IMR-90 (cell line): ENCODE results near the gene TSSK3. TPM values are rescaled to one million over a fixed set of nuclear protein-coding genes. Genes with fewer than 3 reads are reported as not detected.

ENCODE experiments used
- ATAC-seq: fragments of 200-7000 bp; cut with Tn5 transposase; 2 replicates; pipeline ENCODE4 v1.9.1; 2020; ENCODE audit warnings: low read depth, mild to moderate bottlenecking, moderate library complexity
- BruUV-seq: library from RNA; stranded (reverse); fragments of 400-500 nt; replicated peaks from 2 replicates; lab custom pipeline; 2021; lab: Mats Ljungman, UMichigan
- CTCF ChIA-PET: fragments of 300-600 bp; formaldehyde crosslinking; extraction: SDS; loops from one replicate; lab custom pipeline; 2021; ENCODE audit warnings: antibody characterized with exemption; lab: Yijun Ruan, JAX
- POLR2A ChIA-PET: fragments of 300-600 bp; sonication (Branson Sonifier 250); formaldehyde crosslinking; loops from one replicate; lab custom pipeline; 2022; ENCODE audit warnings: antibody characterized with exemption; ENCODE audit not compliant: unreplicated experiment; lab: Charles Lee
- DNase-seq: peaks from one replicate; pipeline ENCODE4 v3.0.0; 2013
- H2AFZ ChIP-seq: replicated peaks from 2 replicates; pipeline ENCODE3; 2013; ENCODE audit warnings: low read length, mild to moderate bottlenecking; ENCODE audit not compliant: poor library complexity
- H2AK5ac ChIP-seq: 2 replicates; pipeline ENCODE4 v1.6.1; 2013; ENCODE audit warnings: low read depth, low read length, inconsistent platforms
- H2AK9ac ChIP-seq: replicated peaks from 2 replicates; pipeline ENCODE3; 2013; ENCODE audit warnings: mild to moderate bottlenecking, low read depth, low read length, moderate library complexity; ENCODE audit not compliant: poor library complexity
- H2BK120ac ChIP-seq: 2 replicates; pipeline ENCODE4 v1.6.1; 2013; ENCODE audit warnings: low read depth, low read length, inconsistent platforms
- H2BK15ac ChIP-seq: 3 replicates; pipeline ENCODE4 v1.6.1; 2013; ENCODE audit warnings: low read depth, low read length, inconsistent platforms
- H2BK20ac ChIP-seq: 2 replicates; pipeline ENCODE4 v1.6.1; 2013; ENCODE audit warnings: low read depth, mild to moderate bottlenecking, inconsistent platforms, low read length, moderate library complexity
- H2BK5ac ChIP-seq: 2 replicates; pipeline ENCODE4 v1.6.1; 2013; ENCODE audit warnings: mild to moderate bottlenecking, low read depth, low read length, inconsistent platforms; ENCODE audit not compliant: poor library complexity, severe bottlenecking
- H3K14ac ChIP-seq: replicated peaks from 2 replicates; pipeline ENCODE4 v1.6.1; 2013; ENCODE audit warnings: low read depth, low read length, inconsistent platforms
- H3K18ac ChIP-seq: 2 replicates; pipeline ENCODE4 v1.6.1; 2013; ENCODE audit warnings: low read depth, low read length, control low read depth
- H3K23ac ChIP-seq: 2 replicates; pipeline ENCODE4 v1.6.1; 2013; ENCODE audit warnings: low read depth, low read length, inconsistent platforms
- H3K27ac ChIP-seq: 2 replicates; pipeline ENCODE4 v1.5.1; 2013; ENCODE audit warnings: mild to moderate bottlenecking, control low read depth, low read length; ENCODE audit not compliant: insufficient read depth
- H3K27me3 ChIP-seq: 2 replicates; pipeline ENCODE4 v1.6.1; 2013; ENCODE audit warnings: low read length; ENCODE audit not compliant: control insufficient read depth, insufficient read depth
- H3K36me3 ChIP-seq: 2 replicates; pipeline ENCODE4 v1.6.1; 2013; ENCODE audit warnings: low read length, mixed read lengths; ENCODE audit not compliant: control insufficient read depth, insufficient read depth
- H3K4ac ChIP-seq: 2 replicates; pipeline ENCODE4 v1.6.1; 2013; ENCODE audit warnings: low read depth, low read length, inconsistent platforms
- H3K4me1 ChIP-seq: 2 replicates; pipeline ENCODE4 v1.6.1; 2013; ENCODE audit warnings: low read length, mixed read lengths; ENCODE audit not compliant: control insufficient read depth, insufficient read depth
- H3K4me2 ChIP-seq: 2 replicates; pipeline ENCODE4 v1.6.1; 2013; ENCODE audit warnings: low read depth, mild to moderate bottlenecking, control low read depth, low read length, moderate library complexity
- H3K4me3 ChIP-seq: 2 replicates; pipeline ENCODE4 v1.5.1; 2013; ENCODE audit warnings: low read depth, mild to moderate bottlenecking, control low read depth, low read length, moderate library complexity; ENCODE audit not compliant: insufficient read depth
- H3K56ac ChIP-seq: 2 replicates; pipeline ENCODE4 v1.6.1; 2013; ENCODE audit warnings: low read length, inconsistent platforms; ENCODE audit not compliant: insufficient read depth; ENCODE audit errors: extremely low read depth
- H3K79me1 ChIP-seq, 2 experiments: 2 replicates each; pipeline ENCODE4 v1.6.1; 2013; ENCODE audit warnings: low read length in 2 of 2, inconsistent platforms in 1 of 2, low read depth in 1 of 2
- H3K9ac ChIP-seq: 2 replicates; pipeline ENCODE4 v1.6.1; 2013; ENCODE audit warnings: low read depth, low read length, control low read depth
- H3K9me1 ChIP-seq: 2 replicates; pipeline ENCODE4 v1.6.1; 2013; ENCODE audit warnings: low read length, inconsistent platforms; ENCODE audit not compliant: insufficient read depth
- H3K9me3 ChIP-seq: 2 replicates; pipeline ENCODE4 v1.6.1; 2013; ENCODE audit warnings: low read length; ENCODE audit not compliant: control insufficient read depth, insufficient read depth
- H4K20me1 ChIP-seq: 2 replicates; pipeline ENCODE4 v1.6.1; 2013; ENCODE audit warnings: low read length, inconsistent platforms; ENCODE audit not compliant: insufficient read depth
- H4K5ac ChIP-seq: 2 replicates; pipeline ENCODE4 v1.6.1; 2013; ENCODE audit warnings: mild to moderate bottlenecking, low read depth, low read length, control low read depth
- H4K8ac ChIP-seq, 2 experiments: 2 replicates each; pipeline ENCODE4 v1.6.1; 2013; ENCODE audit warnings: low read depth in 2 of 2, low read length in 2 of 2, control low read depth in 1 of 2, inconsistent platforms in 1 of 2
- H4K91ac ChIP-seq: 2 replicates; pipeline ENCODE4 v1.6.1; 2013; ENCODE audit warnings: low read depth, low read length, inconsistent platforms; ENCODE audit not compliant: insufficient read depth
- MAFK ChIP-seq: IDR thresholded peaks from 2 replicates; pipeline ENCODE4 v1.6.1; 2012; ENCODE audit warnings: low read depth, low read length, improper control_type of control experiment
- MAZ ChIP-seq: IDR thresholded peaks from 2 replicates; pipeline ENCODE4 v1.6.1; 2012; ENCODE audit warnings: low read depth, mild to moderate bottlenecking, low read length, improper control_type of control experiment, moderate library complexity, borderline replicate concordance
- USF2 ChIP-seq: fragments of 150-350 bp; IDR thresholded peaks from 2 replicates; pipeline ENCODE4 v1.6.1; 2017; ENCODE audit warnings: mild to moderate bottlenecking, antibody characterized with exemption, low read length, low read depth
- WGBS, 2 experiments: methylation state at CpG; one replicate each; pipeline versions ENCODE4 v1.1.5 to v1.1.7; 2013; ENCODE audit warnings: missing lambda C conversion rate in 2 of 2; ENCODE audit not compliant: insufficient read length in 1 of 2; ENCODE audit errors: extremely low coverage in 2 of 2; 5-methylcytosine and 5-hydroxymethylcytosine counted together
- dilution Hi-C: fragments of 300-500 bp; cut with HindIII; formaldehyde crosslinking; loops from one replicate; pipeline ENCODE4 v1.14.3; 2018; ENCODE audit warnings: low sequenced_read_pairs; ENCODE audit not compliant: unreplicated experiment
- in situ Hi-C: fragments of 300-500 bp; cut with MboI; formaldehyde crosslinking; loops from 3 replicates; pipeline ENCODE4 v1.14.3; 2019; ENCODE audit warnings: low sequenced_read_pairs, inconsistent platforms, mixed read lengths
- intact Hi-C: fragments of 100-400 bp; cut with micrococcal nuclease; formaldehyde crosslinking; loops from 2 replicates; pipeline ENCODE4 v1.10.0; 2022
- polyA plus RNA-seq, 3 experiments: library from polyadenylated mRNA; depleted of rRNA; stranded (reverse); fragments of >200 nt; gene quantifications; 2 replicates each; pipeline ENCODE4 v1.2.3, GENCODE V29; 2012; ENCODE audit warnings: low replicate concordance in 1 of 3
- total RNA-seq: library from RNA; depleted of rRNA; stranded (reverse); fragments of >200 nt; gene quantifications from 2 replicates; pipeline ENCODE4 v1.2.3, GENCODE V29; 2012

The TSSK3 gene
- total and polyA plus RNA-seq, 2 of the 4 experiments (the other 2 are of a cell fraction): 0.96 TPM; not detected in 1

- H3K27me3 ChIP-seq: no peaks in the 10 kb centered on the region
- POLR2A ChIA-PET: no interaction called here
- no peak overlapping the region for H3K4me3 ChIP-seq
- H4K5ac ChIP-seq: no peak overlapping the region
- peaks cover 17% of the 10 kb centered on the region for H4K20me1 ChIP-seq
- no peak overlapping the region for H3K27ac ChIP-seq
- peaks cover 7 to 19% of the 10 kb centered on the region in 2 experiments; a peak in 3 of 4 replicates for H3K79me1 ChIP-seq
- no peak overlapping the region for H3K4me2 ChIP-seq
- dilution Hi-C loops (no loop called here), in situ Hi-C loops (no loop called here), intact Hi-C loops (loop anchor here (5.0 kb wide), 1 partner anchor 54 kb away; the partner anchor contains the start of gene BSDC1)
- no peak overlapping the region for H2BK120ac ChIP-seq
- peak overlapping the region; percentile 58 for H3K14ac ChIP-seq
- peak overlapping the region; percentile 69 for H2AK9ac ChIP-seq
- no peak overlapping the region for H4K91ac ChIP-seq
- no peak overlapping the region; the same call in 1 of the 2 replicates for H2AK5ac ChIP-seq
- H3K4me1 ChIP-seq: peaks cover 5% of the 10 kb centered on the region
- DNase-seq (no peak), ATAC-seq (no peak)
- no peaks in the 10 kb centered on the region for H3K9me3 ChIP-seq
- H2BK15ac ChIP-seq: no peak overlapping the region
- H3K18ac ChIP-seq: no peak overlapping the region
- H3K36me3 ChIP-seq: peaks cover 8% of the 10 kb centered on the region
- no peak for TF ChIP-seq MAZ
- no peak for TF ChIP-seq MAFK
- no peak for TF ChIP-seq USF2
- H4K8ac ChIP-seq: no peak overlapping the region
- H2AFZ ChIP-seq: no peak overlapping the region
- H3K56ac ChIP-seq: no peak overlapping the region
- WGBS, 2 experiments: 83% methylated on average over 10 of the region's 14 CpGs; no CpG with 5 or more reads in 1 of the 2 experiments
- no peak overlapping the region for H2BK5ac ChIP-seq
- H2BK20ac ChIP-seq: no peak overlapping the region
- no peak overlapping the region for H3K4ac ChIP-seq
- BruUV-seq: no TSS peak
- H3K23ac ChIP-seq: no peak overlapping the region
- CTCF ChIA-PET: no interaction called here
- H3K9ac ChIP-seq: no peak overlapping the region
- H3K9me1 ChIP-seq: no peaks in the 10 kb centered on the region; the same call in 1 of the 2 replicates
Observed at GRCh38 chr1:32338637-32339145, 23.6 kb upstream of the TSSK3 start.
